CD4-positive, alpha-beta T cell treated with Interleukin-15 for 4 hours (primary cell): ENCODE data around the gene HELQ.
"Not testable (repeated sequence)": the region's sequence is repeated elsewhere in the genome, so short reads cannot be mapped to it uniquely, and the experiment has no call there.

Experiments
- DNase-seq: peaks from one replicate; pipeline ENCODE4 v3.0.0-alpha.2; 2020; ENCODE audit warnings: low spot score

HELQ gene

DNA sequence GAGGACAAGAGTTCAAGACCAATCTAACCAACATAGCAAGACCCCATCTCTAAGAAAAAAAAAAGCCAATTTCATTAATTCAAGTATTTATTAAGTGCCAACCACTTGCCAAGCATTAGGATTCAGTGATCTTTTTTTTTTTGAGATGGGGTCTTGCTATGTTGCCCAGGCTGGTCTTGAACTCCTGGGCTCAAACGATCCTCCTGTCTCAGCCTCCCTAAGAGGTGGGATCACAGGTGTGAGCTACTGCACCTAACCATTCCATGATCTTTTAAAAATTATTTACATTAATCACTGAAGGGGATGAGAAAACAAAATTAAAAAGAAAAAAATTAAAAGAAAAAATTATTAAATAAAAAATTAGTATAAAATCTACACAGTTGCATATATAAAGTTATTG is 24.4 kb downstream of the HELQ start:
- DNase-seq: no peak

DNA sequence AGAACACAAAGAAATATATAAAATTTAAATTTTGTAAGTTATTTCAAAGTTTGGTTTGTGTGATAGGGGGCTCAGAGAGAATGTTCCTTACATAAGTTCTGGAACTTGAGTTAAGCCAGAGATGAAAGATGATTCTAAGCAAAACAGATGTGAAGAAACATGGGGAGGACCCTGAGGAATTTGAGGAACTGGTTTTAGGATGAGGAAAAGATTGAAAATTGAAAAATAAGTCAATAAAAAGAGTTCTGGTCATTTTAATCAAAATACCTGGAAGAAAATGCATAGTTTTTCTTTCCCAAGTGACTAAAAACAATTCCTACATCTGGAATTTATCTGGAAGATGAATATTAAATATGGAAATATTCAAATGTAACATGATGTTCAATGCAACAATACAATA is 37.4 kb downstream of the HELQ start:
- DNase-seq: no peak

DNA sequence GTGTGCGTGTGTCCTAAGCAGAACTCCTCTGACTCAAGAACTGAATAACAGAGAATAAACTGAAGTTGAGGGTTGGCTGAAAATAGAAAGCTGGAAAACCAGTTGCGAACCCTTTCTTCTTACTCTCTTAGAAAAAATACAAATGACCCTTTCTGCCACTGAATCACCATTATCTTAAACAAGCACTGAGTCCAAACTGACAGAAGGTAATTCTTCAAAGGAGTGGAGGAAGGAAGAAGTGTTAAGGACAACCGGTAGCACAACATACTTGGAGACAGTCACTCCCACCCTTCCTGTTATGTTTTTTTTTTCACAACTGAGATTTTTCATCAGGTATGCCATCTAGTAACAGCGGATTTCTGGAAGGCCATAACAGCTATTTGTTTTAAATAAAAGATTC is 38.1 kb downstream of the HELQ start:
- DNase-seq: no peak

DNA sequence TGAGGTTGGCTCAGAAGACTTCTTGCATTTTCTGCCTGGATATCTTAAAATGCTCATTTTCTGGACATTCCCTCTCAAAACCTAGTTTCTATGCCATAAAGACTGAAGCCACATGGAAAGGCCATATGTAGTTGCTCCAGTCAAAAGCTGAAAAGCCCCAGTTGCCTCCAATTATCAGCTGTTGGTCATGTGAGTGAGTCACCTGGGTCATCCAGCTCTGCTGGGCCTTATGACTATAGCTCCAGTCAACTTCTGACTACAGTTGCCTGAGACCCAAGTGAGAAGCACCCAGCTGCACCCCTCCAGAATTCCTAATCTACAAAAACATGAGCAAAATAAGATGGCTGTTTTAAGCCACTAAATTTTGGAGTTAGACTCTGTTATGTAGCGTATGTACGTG is 41.9 kb downstream of the HELQ start:
- no peak for DNase-seq

DNA sequence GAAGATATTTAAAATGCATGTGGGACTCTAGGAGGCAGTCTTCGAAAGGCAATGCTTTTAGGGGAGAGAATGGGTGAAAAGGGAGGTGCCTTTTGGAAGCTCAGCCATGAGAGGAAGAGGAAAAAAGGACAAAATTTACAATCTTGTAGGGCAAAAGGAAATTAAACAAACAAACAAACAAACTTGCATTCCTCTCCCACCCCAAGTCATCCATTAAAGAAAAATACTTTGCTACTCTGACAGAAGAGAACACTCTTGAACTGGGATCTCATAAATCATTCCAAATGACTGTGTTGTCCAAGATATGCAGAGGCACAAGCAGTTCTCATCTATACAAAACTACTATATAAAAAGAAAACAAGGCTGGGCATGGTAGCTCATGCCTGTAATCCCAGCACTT is 46.7 kb downstream of the HELQ start:
- no peak for DNase-seq

DNA sequence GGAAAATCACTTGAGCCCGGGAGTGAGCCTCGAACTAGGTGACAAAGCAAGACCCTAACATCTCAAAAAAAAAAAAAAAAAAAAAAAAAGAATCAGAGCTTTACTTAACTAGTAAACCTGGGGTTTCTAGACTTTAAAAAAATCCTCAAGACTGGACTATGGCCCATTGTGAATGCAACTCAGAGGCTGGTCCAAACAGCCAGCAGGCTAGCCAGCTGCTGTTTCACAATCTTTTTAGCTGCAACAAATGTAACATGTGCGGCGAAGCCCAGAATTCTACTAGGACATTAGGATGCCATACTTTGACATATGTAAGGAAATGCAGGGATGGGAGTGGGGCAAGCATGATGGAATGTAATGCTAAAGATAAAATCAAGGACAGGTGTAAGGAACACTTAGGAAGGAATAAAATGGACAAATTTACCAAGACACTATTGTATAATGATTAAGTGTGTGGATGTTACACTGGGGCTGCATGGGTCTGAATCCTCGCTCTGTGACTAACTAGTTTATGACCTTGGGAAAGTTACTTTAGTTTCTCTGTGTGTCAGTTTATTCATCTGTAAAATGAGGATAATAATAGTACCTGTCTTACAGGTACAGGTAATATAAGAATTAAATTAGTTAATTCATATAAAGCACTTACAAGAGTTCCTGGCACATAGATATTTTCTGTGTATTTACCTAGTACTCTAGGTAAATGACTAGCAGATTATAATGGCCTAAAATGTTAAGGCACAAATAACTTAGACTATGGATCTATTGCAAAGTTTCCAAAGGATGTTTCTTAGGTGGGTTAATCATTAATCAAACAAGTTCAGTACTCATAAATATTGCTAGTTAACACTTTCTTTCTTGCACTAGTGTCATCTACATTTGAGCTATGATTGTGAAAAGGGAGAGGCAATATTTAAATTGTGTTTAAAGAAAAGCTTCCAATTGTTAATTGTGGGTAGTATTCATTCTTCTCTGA is 49.5 kb downstream of the HELQ start:
- no peak for DNase-seq

DNA sequence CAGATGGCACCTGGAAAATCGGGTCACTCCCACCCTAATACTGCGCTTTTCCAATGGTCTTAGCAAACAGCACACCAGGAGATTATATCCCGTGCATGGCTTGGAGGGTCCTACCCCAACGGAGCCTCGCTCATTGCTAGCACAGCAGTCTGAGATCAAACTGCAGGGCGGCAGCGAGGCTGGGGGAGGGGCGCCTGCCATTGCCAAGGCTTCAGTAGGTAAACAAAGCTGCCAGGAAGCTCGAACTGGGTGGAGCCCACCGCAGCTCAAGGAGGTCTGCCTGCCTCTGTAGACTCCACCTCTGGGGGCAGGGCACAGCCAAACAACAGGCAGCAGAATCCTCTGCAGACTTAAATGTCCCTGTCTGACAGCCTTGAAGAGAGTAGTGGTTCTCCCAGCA is 57.5 kb downstream of the HELQ start:
- not testable (repeated sequence) for DNase-seq

DNA sequence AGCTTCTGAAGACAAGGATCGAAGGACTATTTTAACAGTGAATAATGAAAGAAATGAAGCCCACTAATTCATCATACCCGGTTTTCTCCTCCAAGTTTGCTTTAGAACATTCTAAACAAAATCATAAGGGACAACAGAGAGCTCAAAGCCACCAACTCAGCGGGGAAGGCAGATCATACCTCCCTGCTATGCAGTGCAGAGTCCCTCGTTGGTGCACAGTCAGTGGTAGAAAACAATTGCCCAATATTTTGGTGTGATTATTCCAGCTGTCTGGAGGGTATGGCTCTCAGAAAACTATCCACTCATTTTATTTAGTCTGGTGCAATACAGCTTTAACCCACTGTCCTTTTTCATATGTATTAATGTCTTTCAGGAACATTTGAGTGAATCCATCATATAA is 61.7 kb downstream of the HELQ start:
- DNase-seq: no peak

DNA sequence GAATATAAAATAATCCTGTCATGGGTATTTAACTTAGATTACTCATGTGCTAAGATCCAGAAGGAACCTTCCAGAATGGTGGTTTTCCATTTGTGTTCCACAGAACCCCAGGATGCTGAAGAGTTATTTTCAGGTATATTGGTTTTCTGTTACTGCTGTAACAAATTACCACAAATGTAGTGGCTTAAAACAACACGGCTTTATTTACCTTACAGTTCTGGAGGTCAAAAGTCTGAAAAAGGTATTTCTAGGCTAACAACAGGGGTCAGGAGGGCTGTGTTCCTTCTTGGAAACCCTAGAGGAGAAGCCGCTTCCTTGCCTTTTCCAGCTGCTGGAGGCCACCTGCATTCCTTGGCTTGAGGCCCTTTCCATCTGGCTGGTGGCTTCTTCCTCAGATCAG is 63.1 kb downstream of the HELQ start:
- DNase-seq: no peak

DNA sequence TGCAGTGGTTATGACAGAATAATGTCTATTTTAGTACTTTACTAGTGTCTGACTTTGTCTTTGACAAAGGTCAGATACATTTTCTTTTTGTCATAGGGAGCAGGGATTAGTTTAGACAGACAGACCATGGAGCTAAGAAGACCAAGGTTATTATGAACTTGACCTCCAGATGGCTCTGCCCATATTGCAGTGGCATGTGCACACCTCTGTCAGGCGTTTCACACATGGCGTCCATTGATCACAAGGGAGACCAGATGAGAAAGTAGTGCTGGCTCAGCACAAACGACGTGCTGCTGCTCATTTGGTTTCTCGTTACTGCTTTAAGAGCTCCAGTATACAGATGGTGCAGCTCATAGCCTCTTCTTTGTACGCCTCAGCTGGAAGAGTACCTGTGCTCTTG is 64.7 kb downstream of the HELQ start:
- no peak for DNase-seq

DNA sequence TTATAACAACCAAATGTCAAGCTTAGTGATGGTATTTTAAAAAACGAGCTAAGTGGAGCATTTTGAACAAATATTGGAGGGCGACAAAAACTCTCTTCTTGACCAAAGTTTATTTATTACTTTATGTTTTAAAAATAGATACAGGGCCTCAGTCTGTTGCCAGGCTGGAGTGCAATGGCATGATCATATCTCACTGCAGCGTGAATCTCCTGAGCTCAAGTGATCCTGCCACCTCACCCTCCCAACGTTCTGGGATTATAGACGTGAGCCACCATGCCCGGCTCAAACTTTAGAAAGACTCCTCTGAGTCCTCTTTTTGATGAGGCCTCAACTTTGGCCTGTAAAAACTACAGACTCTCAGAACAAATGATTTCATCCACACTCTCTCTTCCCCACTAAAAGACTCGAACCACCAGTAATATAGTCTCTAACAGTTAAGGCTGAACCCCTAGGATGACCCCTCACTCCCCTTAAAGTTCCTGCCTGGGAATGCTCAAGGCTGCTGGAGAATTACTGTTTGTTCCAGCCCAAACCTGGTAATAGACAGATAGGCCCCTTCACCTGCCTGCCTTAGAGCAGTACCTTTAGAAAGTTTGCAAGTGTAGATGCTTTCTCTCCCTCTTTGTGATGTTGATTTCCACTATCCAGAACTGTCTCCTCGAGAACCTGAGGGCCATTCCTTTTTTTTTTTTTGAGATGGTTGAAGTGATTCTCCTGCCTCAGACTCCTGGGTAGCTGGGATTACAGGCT is 65.7 kb downstream of the HELQ start:
- DNase-seq: no peak

DNA sequence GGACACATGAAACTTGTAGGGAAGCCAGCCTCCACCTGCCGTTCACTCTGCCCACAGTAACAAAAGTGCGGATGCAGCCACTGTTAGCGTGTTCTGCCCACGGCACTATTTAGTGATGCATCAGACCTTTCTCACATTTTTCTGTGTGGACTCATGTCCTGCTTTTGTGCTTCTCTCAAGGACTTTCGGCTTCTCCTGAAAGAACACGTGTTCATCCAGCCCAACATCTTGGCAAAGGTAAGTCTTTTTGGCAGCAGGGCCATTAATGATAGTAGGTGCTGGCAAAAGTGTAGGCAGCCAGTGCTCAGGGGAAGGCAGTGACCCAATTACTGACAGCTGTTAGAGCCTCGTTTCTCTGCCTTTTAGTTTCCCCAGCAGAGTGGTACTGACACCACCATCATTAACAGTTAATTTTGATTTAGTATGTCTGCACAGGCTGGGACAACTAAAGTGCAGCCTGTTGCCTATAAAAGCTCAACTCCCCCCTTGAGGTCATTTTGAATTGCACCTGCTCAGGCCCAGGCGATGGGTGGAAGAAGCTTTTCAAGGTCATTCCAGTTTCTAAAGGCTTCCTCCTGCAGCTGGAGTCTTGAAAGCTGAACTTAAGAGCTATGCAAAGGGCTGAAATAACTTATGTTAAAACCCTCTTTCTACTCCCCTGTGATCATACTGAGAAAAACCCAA is 66.4 kb downstream of the HELQ start:
- no peak for DNase-seq

DNA sequence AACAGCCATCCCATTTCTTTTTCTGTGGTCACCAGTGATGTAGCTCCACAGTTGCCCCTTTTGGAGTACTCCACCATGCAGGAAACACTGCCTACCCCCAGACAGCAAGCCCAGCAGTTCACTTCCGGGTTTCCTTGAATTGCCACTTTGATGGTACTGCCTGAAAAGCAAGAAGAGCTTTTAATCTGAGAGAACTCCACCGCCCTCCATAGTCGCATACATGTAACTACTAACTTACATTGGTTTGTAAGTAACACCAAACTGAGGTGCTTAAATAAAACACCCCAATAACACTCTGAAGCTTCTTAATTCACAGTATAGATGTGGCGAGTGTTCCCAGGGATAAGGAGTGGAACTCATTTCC is 67.3 kb downstream of the HELQ start:
- peak; percentile 34 for DNase-seq

DNA sequence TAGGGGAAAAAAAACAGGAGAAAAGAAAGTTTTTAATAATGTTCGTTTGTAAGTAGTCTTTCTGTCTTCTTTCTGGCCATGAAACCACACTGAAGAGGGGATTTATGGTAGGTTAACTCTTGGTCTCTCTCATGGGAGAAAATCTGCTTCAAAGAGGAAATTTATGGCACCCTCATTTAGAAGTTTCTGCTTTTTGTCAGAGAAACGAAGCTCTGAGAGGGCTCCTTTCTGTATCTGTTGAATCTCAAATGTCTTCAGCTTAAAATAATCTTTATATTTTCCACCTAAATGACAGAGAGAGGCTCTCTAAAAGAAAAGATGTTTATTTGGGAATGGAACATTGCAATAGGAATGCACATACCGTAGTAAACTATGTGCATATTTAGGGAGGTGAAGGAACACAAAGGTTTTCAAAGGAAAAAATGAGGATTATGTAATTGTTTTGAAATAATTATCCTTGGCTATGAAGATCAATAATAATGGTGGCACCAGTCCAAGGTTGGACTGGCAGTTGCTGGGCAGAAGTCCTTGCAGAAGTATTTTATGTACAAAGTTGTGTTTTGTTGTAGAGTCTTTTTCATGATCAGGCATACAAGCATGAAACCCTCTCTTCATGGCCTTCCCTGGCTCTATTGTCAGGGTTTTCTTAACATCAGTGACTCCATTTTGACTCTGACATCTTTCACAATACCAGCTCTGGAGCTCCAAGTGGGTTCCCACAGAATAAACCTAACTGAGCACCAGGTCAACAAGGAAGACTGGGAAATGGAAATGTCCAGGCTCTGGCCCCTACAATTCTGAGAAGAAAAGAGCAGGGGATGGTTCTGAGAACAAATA is 67.9 kb downstream of the HELQ start:
- DNase-seq: no peak

DNA sequence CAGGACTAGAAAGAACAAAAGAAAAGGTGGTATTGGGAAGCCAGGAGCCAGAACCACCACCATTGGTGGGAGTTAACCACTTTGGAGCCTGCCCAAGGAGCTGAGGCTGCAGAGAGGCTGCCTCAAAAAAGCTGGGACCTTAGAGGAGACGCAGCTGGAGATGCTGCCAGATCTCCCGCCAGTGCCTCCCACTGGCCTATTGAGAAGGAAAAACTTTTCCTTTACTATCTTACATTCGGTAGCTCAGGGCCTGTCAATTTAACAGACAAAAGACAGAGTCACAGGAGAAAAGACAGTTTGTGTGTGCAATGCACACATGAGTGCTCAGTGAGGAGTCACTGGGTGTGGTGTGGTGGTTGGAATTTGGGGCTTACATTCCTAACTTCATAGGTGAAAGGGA is 68.6 kb downstream of the HELQ start:
- no peak for DNase-seq

DNA sequence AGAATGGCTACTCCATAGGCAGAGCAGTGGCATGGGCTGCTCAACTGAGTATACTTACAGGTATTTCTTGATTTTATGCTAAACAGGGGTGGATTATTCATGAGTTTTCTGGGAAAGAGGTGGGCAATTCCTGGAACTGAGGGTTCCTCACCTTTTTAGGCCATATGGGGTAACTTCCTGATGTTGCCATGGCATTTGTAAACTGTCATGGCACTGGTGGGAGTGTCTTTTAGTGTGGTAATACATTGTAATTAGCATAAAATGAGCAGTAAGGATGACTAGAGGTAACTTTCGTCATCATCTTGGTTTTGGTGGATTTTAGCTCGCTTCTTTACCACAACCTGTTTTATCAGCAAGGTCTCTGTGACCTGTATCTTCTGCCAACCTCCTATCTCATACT is 72.8 kb downstream of the HELQ start:
- peak; percentile 24 for DNase-seq

DNA sequence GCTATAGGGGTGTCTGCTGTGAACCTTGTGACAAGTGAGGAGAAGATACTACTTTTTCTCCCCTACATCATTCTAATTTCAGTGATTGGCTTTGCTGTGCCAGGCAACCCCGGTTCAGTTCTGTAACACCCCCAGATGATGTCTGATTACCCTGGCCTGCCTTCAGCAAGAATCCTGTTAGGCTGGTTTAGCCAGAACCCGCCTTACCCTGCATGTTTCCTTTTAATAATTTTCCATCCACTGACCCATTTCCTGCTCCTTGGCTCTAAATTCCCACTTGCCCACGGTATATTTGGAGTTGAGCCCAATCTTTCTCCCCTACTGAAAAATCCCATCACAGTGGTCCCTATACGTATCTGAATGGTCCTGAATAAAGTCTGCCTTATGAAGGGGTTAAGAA is 74.5 kb downstream of the HELQ start:
- DNase-seq: no peak

DNA sequence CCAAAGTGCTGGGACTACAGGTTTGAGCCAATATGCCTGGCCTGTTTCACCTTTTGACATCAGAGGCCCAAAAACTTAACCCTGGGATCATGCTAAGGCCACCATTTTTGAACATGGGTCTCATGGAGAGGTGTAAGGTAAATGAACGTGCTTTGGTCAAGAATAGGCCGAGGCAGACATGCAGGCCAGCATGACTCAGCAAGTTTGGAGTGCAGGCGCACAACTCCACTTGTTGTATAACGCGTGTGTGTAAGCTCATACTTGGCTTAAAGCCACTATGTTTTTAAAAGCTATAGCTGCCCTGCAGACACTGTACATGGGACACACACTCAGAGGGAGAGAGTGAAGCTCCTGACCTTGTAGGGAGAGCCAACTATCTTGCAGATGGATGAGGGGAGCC is 77.2 kb downstream of the HELQ start:
- DNase-seq: no peak

DNA sequence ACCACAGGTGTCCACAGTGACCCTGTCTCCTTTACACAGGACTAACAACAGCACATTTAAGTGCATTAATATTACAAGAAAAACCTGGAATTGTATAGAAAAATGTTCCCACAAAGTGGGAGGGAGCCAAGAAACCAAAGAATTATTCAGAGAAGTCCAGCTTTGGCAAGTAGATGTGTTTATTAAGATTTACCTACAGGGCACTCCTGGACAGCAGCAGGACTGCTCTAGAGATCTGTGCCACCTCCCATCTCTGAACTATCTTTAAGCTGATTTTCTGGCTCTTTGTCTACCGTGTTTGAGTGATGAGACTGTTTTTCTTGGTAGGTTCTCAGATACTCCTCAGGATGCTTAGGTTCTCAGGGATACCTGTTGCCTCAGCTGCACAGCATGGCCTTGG is 82.7 kb downstream of the HELQ start:
- no peak for DNase-seq

DNA sequence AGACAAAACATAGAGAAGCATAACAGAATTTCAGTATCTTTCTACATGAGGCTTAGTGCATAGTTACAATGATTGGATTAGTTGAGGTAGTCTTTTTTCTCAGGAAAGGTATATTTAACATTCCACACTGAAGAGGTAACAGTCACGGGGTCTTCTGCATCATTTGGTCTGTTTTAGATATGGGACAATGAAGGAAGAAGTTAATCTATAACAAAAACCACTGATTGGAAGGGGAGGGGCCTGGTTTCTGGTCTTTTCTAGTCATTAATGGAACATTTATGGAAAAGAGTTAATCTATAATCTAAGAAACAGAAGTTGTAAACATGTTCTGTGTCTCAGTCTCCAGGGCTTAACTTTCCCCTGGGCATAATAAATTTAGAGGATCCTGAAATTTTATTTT is 83.7 kb downstream of the HELQ start:
- no peak for DNase-seq

DNA sequence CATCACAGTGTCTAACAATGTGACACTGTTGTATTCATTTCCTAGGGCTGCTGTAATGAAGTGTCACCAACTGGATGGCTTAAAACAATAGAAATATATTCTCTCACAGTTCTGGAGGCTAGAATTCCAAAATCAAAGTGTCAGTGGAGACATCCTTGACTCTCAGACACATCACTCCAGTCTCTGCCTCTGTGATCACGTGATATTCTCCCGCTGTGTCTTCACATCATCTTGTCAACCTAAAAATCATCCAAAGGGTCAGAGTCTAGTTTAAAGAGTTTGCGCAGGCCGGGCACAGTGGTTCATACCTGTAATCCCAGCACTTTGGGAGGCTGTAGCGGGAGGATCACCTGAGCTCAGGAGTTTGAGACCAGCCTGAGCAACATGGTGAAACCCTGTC is 84.4 kb downstream of the HELQ start:
- no peak for DNase-seq

DNA sequence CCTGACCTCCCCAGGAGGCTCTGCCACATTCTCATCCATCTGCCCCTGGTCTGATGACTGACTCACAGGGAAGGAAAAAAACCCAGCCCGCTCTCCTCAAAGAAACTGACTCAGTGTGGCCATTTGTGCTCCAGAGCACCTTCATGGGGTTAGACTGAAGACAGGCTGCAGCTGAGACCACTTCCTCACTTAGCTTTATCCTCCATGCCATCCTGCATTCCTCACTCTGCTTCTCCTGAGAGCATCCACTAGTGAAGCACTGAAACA is 85.0 kb downstream of the HELQ start:
- no peak for DNase-seq
